Progenitor cell of endocrine pancreas (in vitro differentiated cells): Measurements from ENCODE around the gene PCDHA8. TPM values are rescaled to one million over a fixed set of nuclear protein-coding genes. Genes with fewer than 3 reads are reported as not detected.
A peak's percentile ranks its signal among the peaks of the same experiment; 100 is the strongest.

Source experiments
- DNase-seq: peaks from one replicate; pipeline ENCODE4 v3.0.0; 2021; ENCODE audit warnings: low spot score; ENCODE audit not compliant: unreplicated experiment
- H3K27ac Mint-ChIP-seq: 2 replicates; pipeline ENCODE4 v1.8.0; 2021; ENCODE audit warnings: mild to moderate bottlenecking, moderate library complexity, mixed read lengths
- H3K27me3 Mint-ChIP-seq: 2 replicates; pipeline ENCODE4 v1.8.0; 2021; ENCODE audit warnings: mixed read lengths
- H3K36me3 Mint-ChIP-seq: 2 replicates; pipeline ENCODE4 v1.8.0; 2022; ENCODE audit warnings: mixed read lengths; ENCODE audit not compliant: insufficient read depth
- H3K4me1 Mint-ChIP-seq: 2 replicates; pipeline ENCODE4 v1.8.0; 2021; ENCODE audit warnings: low read depth, mixed read lengths
- H3K4me3 Mint-ChIP-seq: 2 replicates; pipeline ENCODE4 v1.8.0; 2021; ENCODE audit warnings: low read depth, mild to moderate bottlenecking, moderate library complexity, mixed read lengths
- H3K9me3 Mint-ChIP-seq: 2 replicates; pipeline ENCODE4 v1.8.0; 2021; ENCODE audit warnings: low read depth, mixed read lengths
- total RNA-seq: library from RNA; stranded (reverse); gene quantifications from 2 replicates; pipeline ENCODE4 v1.2.1, GENCODE V29; 2021
- TF ChIP-seq, protein P1 (sequence below): fragments of 200-600 bp; sonication (generic); IDR thresholded peaks from one replicate; pipeline ENCODE4 v1.5.0; 2021; ENCODE audit warnings: antibody characterized with exemption, mild to moderate bottlenecking; ENCODE audit not compliant: unreplicated experiment

PCDHA8 gene
- total RNA-seq, 1 donor from 2014 or later = 4.9 TPM

DNA sequence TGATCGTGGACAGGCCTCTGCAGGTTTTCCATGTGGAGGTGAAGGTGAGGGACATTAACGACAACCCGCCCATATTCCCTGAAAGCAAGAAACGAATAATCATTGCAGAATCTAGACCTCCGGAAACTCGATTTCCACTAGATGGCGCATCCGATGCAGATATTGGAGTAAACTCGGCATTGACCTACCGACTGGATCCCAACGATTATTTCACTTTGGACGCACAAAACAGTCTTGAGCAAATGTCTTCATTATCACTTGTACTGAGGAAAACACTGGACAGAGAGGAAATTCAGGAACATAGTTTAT lies 41.6 kb downstream of the PCDHA8 start:
- peaks cover 54% of the 10 kb centered on the region for H3K36me3 Mint-ChIP-seq
- peaks cover 43% of the 10 kb centered on the region for H3K9me3 Mint-ChIP-seq
- no peaks in the 10 kb centered on the region for H3K27me3 Mint-ChIP-seq
- TF ChIP-seq, protein P1, sequence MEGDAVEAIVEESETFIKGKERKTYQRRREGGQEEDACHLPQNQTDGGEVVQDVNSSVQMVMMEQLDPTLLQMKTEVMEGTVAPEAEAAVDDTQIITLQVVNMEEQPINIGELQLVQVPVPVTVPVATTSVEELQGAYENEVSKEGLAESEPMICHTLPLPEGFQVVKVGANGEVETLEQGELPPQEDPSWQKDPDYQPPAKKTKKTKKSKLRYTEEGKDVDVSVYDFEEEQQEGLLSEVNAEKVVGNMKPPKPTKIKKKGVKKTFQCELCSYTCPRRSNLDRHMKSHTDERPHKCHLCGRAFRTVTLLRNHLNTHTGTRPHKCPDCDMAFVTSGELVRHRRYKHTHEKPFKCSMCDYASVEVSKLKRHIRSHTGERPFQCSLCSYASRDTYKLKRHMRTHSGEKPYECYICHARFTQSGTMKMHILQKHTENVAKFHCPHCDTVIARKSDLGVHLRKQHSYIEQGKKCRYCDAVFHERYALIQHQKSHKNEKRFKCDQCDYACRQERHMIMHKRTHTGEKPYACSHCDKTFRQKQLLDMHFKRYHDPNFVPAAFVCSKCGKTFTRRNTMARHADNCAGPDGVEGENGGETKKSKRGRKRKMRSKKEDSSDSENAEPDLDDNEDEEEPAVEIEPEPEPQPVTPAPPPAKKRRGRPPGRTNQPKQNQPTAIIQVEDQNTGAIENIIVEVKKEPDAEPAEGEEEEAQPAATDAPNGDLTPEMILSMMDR = no peak
- DNase-seq = no peak
- H3K4me3 Mint-ChIP-seq = no peak overlapping the region
- peak overlapping the region; percentile 28 for H3K27ac Mint-ChIP-seq
- no peaks in the 10 kb centered on the region for H3K4me1 Mint-ChIP-seq

DNA sequence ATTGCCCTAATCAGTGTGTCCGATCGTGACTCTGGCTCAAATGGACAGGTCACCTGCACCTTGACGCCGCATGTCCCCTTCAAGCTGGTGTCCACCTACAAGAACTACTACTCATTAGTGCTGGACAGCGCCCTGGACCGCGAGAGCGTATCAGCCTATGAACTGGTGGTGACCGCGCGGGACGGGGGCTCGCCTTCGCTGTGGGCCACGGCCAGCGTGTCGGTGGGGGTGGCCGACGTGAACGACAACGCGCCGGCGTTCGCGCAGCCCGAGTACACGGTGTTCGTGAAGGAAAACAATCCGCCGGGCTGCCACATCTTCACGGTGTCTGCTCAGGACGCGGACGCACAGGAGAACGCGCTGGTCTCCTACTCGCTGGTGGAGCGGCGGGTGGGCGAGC lies 42.4 kb downstream of the PCDHA8 start:
- TF ChIP-seq, protein P1 = no peak
- Mint-ChIP-seq H3K27ac (no peak overlapping the region), H3K27me3 (no peaks in the 10 kb centered on the region), H3K4me3 (no peak overlapping the region), H3K9me3 (peaks cover 43% of the 10 kb centered on the region), H3K36me3 (peaks cover 50% of the 10 kb centered on the region), H3K4me1 (no peaks in the 10 kb centered on the region)
- DNase-seq = no peak

DNA sequence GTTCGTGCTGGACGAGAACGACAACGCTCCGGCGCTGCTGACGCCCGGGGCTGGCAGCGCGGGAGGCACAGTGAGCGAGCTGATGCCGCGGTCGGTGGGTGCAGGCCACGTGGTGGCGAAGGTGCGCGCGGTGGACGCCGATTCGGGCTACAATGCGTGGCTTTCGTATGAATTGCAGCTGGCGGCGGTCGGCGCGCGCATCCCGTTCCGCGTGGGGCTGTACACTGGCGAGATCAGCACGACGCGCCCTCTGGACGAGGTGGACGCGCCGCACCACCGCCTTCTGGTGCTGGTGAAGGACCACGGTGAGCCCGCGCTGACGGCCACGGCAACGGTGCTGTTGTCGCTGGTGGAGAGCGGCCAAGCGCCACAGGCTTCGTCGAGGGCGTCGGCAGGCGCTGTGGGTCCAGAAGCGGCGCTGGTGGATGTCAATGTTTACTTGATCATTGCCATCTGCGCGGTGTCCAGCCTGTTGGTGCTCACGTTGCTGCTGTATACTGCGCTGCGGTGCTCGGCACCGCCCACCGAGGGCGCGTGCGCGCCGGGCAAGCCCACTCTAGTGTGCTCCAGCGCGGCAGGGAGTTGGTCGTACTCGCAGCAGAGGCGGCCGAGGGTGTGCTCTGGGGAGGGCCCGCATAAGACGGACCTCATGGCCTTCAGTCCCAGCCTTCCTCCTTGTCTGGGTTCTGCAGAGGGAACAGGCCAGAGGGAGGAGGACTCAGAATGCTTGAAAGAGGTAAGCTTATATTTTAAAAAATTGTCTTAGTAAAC lies 43.1 kb downstream of the PCDHA8 start:
- Mint-ChIP-seq H3K27me3 (no peaks in the 10 kb centered on the region), H3K9me3 (peaks cover 39% of the 10 kb centered on the region), H3K4me3 (no peak overlapping the region), H3K4me1 (no peaks in the 10 kb centered on the region), H3K27ac (no peak overlapping the region), H3K36me3 (peaks cover 47% of the 10 kb centered on the region)
- TF ChIP-seq, protein P1 = no peak
- no peak for DNase-seq

Other genes with a start within 250 kb of the PCDHA8 start
- gene CD14, start 208.0 kb upstream of the PCDHA8 start, total RNA-seq = 0.36 TPM in 1 of 2 replicates, not detected in the other
- gene TMCO6, start 201.7 kb upstream of the PCDHA8 start, total RNA-seq = 25.9 and 27.5 TPM in 2 replicates
- 62.4 and 63.9 TPM in 2 replicates for gene NDUFA2, start 193.6 kb upstream of the PCDHA8 start, total RNA-seq
- 76.1 and 85.2 TPM in 2 replicates for gene IK, start 193.4 kb upstream of the PCDHA8 start, total RNA-seq
- 26.0 and 26.9 TPM in 2 replicates for gene WDR55, start 176.3 kb upstream of the PCDHA8 start, total RNA-seq
- gene DND1, start 167.6 kb upstream of the PCDHA8 start, total RNA-seq = 3.1 and 4.0 TPM in 2 replicates
- gene HARS1, start 149.8 kb upstream of the PCDHA8 start, total RNA-seq = 77.7 and 78.9 TPM in 2 replicates
- gene HARS2, start 149.7 kb upstream of the PCDHA8 start, total RNA-seq = 44.7 and 47.5 TPM in 2 replicates
- gene ZMAT2, start 140.7 kb upstream of the PCDHA8 start, total RNA-seq = 67.6 and 67.7 TPM in 2 replicates
- gene PCDHA1, start 55.0 kb upstream of the PCDHA8 start, total RNA-seq = not detected in 2 replicates
- 5.6 and 5.9 TPM in 2 replicates for gene PCDHA2, start 46.3 kb upstream of the PCDHA8 start, total RNA-seq
- gene PCDHA3, start 40.1 kb upstream of the PCDHA8 start, total RNA-seq = 1.5 and 2.4 TPM in 2 replicates
- gene PCDHA4, start 34.1 kb upstream of the PCDHA8 start, total RNA-seq = 27.8 and 28.6 TPM in 2 replicates
- gene PCDHA5, start 19.6 kb upstream of the PCDHA8 start, total RNA-seq = 3.4 and 4.4 TPM in 2 replicates
- 12.5 and 13.2 TPM in 2 replicates for gene PCDHA6, start 13.2 kb upstream of the PCDHA8 start, total RNA-seq
- 4.3 and 4.9 TPM in 2 replicates for gene PCDHA7, start 6.9 kb upstream of the PCDHA8 start, total RNA-seq
- 3.4 and 3.8 TPM in 2 replicates for gene PCDHA9, start 7.2 kb downstream of the PCDHA8 start, total RNA-seq
- 18.3 and 19.2 TPM in 2 replicates for gene PCDHA10, start 14.7 kb downstream of the PCDHA8 start, total RNA-seq
- gene PCDHA11, start 27.8 kb downstream of the PCDHA8 start, total RNA-seq = 10.0 and 10.5 TPM in 2 replicates
- gene PCDHA12, start 34.1 kb downstream of the PCDHA8 start, total RNA-seq = 12.9 and 13.7 TPM in 2 replicates
- 3.5 and 3.9 TPM in 2 replicates for gene PCDHA13, start 40.9 kb downstream of the PCDHA8 start, total RNA-seq
- gene PCDHAC1, start 85.1 kb downstream of the PCDHA8 start, total RNA-seq = 7.7 and 8.9 TPM in 2 replicates
- 1.8 and 1.9 TPM in 2 replicates for gene PCDHAC2, start 125.3 kb downstream of the PCDHA8 start, total RNA-seq
- 0.29 and 0.31 TPM in 2 replicates for gene PCDHB1, start 210.2 kb downstream of the PCDHA8 start, total RNA-seq